ENCODE data around the gene METTL18.

DNA sequence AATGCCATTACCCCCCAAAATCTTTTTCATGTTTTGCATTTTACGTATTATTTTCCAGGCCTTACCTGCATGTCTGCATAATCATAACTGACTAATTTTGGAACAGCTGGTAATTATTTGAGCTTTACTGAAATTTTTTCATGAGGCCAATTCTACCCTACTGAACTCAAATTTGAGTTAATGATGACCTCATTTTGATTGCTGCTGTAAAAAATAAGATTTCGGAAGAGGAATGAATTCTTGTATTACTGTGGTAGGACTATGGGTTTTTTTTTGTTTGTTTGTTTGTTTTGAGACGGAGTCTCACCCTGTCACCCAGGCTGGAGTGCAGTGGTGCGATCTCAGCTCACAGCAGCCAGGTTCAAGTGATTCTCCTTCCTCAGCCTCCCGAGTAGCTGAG lies 2.6 kb upstream of the METTL18 start:
- TF ChIP-seq, protein P1, sequence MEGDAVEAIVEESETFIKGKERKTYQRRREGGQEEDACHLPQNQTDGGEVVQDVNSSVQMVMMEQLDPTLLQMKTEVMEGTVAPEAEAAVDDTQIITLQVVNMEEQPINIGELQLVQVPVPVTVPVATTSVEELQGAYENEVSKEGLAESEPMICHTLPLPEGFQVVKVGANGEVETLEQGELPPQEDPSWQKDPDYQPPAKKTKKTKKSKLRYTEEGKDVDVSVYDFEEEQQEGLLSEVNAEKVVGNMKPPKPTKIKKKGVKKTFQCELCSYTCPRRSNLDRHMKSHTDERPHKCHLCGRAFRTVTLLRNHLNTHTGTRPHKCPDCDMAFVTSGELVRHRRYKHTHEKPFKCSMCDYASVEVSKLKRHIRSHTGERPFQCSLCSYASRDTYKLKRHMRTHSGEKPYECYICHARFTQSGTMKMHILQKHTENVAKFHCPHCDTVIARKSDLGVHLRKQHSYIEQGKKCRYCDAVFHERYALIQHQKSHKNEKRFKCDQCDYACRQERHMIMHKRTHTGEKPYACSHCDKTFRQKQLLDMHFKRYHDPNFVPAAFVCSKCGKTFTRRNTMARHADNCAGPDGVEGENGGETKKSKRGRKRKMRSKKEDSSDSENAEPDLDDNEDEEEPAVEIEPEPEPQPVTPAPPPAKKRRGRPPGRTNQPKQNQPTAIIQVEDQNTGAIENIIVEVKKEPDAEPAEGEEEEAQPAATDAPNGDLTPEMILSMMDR (IDR thresholded peaks at IDR 0.05; ENCODE audit: poor library complexity, severe bottlenecking), result no peak
- TF ChIP-seq, protein P2, sequence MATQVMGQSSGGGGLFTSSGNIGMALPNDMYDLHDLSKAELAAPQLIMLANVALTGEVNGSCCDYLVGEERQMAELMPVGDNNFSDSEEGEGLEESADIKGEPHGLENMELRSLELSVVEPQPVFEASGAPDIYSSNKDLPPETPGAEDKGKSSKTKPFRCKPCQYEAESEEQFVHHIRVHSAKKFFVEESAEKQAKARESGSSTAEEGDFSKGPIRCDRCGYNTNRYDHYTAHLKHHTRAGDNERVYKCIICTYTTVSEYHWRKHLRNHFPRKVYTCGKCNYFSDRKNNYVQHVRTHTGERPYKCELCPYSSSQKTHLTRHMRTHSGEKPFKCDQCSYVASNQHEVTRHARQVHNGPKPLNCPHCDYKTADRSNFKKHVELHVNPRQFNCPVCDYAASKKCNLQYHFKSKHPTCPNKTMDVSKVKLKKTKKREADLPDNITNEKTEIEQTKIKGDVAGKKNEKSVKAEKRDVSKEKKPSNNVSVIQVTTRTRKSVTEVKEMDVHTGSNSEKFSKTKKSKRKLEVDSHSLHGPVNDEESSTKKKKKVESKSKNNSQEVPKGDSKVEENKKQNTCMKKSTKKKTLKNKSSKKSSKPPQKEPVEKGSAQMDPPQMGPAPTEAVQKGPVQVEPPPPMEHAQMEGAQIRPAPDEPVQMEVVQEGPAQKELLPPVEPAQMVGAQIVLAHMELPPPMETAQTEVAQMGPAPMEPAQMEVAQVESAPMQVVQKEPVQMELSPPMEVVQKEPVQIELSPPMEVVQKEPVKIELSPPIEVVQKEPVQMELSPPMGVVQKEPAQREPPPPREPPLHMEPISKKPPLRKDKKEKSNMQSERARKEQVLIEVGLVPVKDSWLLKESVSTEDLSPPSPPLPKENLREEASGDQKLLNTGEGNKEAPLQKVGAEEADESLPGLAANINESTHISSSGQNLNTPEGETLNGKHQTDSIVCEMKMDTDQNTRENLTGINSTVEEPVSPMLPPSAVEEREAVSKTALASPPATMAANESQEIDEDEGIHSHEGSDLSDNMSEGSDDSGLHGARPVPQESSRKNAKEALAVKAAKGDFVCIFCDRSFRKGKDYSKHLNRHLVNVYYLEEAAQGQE (IDR thresholded peaks at IDR 0.05; ENCODE audit: borderline replicate concordance), result no peak
- TF ChIP-seq TAF1 (IDR thresholded peaks at IDR 0.05; ENCODE audit: low read depth), result no peak
- TF ChIP-seq POLR2AphosphoS5 (IDR thresholded peaks at IDR 0.05), result no peak
- TF ChIP-seq RAD21 (conservative IDR thresholded peaks at IDR 0.05), result no peak
- no peak for TF ChIP-seq EZH2 (IDR thresholded peaks at IDR 0.05; ENCODE audit: borderline replicate concordance, insufficient read depth, low read length, poor library complexity, severe bottlenecking)
- no peak for TF ChIP-seq MXI1 (conservative IDR thresholded peaks at IDR 0.05; ENCODE audit: poor library complexity, severe bottlenecking)
- TF ChIP-seq EP300 (conservative IDR thresholded peaks at IDR 0.05; ENCODE audit: poor library complexity, severe bottlenecking), result no peak
- TF ChIP-seq SMC3 (conservative IDR thresholded peaks at IDR 0.05; ENCODE audit: poor library complexity), result no peak
